Posterior cingulate gyrus (tissue), 11 donors: ENCODE data around the gene WNT6.

ENCODE experiments used
- DNase-seq, 10 donors: peaks; one replicate each; pipeline versions ENCODE4 v3.0.0 to v3.0.0-alpha.2; 2020 to 2021; ENCODE audit warnings: mixed read lengths in 3 of 10
- intact Hi-C: fragments of 100-400 bp; cut with DNase I; formaldehyde crosslinking; loops from one replicate; pipeline ENCODE4 v1.15.1; 2023

WNT6 gene

GRCh38 chr2:218872645-218873358, 13.2 kb downstream of the WNT6 start:
- no peak for DNase-seq
- intact Hi-C loops, result loop anchor here (10.0 kb wide), 1 partner anchor 282 kb away; no protein-coding TSS in a partner anchor

DNA sequence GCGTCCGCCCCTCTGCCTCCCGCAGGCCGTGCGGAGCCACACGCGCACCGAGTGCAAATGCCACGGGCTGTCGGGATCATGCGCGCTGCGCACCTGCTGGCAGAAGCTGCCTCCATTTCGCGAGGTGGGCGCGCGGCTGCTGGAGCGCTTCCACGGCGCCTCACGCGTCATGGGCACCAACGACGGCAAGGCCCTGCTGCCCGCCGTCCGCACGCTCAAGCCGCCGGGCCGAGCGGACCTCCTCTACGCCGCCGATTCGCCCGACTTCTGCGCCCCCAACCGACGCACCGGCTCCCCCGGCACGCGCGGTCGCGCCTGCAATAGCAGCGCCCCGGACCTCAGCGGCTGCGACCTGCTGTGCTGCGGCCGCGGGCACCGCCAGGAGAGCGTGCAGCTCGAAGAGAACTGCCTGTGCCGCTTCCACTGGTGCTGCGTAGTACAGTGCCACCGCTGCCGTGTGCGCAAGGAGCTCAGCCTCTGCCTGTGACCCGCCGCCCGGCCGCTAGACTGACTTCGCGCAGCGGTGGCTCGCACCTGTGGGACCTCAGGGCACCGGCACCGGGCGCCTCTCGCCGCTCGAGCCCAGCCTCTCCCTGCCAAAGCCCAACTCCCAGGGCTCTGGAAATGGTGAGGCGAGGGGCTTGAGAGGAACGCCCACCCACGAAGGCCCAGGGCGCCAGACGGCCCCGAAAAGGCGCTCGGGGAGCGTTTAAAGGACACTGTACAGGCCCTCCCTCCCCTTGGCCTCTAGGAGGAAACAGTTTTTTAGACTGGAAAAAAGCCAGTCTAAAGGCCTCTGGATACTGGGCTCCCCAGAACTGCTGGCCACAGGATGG, 14.0 kb downstream of the WNT6 start:
- DNase-seq, result no peak
- intact Hi-C loops, result loop anchor here (10.0 kb wide), 1 partner anchor 281 kb away; no protein-coding TSS in a partner anchor

DNA sequence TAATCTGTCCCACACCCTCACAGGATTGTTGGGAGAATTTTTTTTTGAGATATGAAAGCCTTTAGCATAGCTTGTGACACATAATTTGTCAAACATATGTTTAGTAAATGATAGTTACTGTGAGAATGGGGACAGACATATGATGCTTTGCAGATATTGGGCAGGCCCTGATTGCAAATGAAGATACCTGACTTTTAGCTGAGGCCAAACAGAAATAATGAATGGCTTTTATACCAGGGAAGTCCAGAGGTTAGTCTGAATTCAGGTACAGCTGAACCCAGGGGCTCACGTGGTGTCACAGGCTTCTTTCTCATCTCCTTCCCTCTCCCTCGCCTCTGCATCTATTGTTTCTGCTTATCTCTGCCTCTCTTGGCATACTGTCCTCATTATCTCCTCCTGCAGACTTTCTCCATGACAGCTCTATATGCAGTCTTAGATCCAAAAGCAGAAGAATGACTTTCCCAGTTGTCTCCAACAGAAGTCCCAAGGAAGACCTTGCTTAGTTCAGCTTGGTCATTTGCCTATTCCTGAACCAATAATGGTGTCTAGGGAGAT, 16.2 kb downstream of the WNT6 start:
- DNase-seq, result peak in 1 of 10 donors; percentile 5
- intact Hi-C loops, result loop anchor here (1.0 to 10.0 kb wide), 2 partner anchors 23 to 279 kb away; no protein-coding TSS in a partner anchor

- DNase-seq, result peak; percentile 46 to 95 (median 80)
- intact Hi-C loops, result loop anchor here (1.0 to 10.0 kb wide), 2 partner anchors 22 to 278 kb away; no protein-coding TSS in a partner anchor
Observed at GRCh38 chr2:218876562-218877219, 17.1 kb downstream of the WNT6 start.

- DNase-seq, result peak in 3 of 10 donors; percentile 5 to 54 (median 45)
- intact Hi-C loops, result loop anchor here (10.0 kb wide), 1 partner anchor 277 kb away; no protein-coding TSS in a partner anchor
Observed at GRCh38 chr2:218877331-218877730, 17.7 kb downstream of the WNT6 start.

GRCh38 chr2:218877891-218878290, 18.3 kb downstream of the WNT6 start:
- intact Hi-C loops, result loop anchor here (10.0 kb wide), 1 partner anchor 277 kb away; no protein-coding TSS in a partner anchor
- DNase-seq, result peak in 2 of 10 donors; percentile 42 to 54

GRCh38 chr2:218878486-218878885, 18.9 kb downstream of the WNT6 start:
- intact Hi-C loops, result loop anchor here (10.0 kb wide), 1 partner anchor 276 kb away; no protein-coding TSS in a partner anchor
- peak in 3 of 10 donors; percentile 2 to 34 (median 8) for DNase-seq

GRCh38 chr2:218878926-218879761, 19.5 kb downstream of the WNT6 start:
- intact Hi-C loops, result loop anchor here (10.0 kb wide), 1 partner anchor 276 kb away; no protein-coding TSS in a partner anchor
- peak in 3 of 10 donors; percentile 22 to 64 (median 52) for DNase-seq

- DNase-seq, result peak in 2 of 10 donors; percentile 51 to 56
- intact Hi-C loops, result loop anchor here (10.0 kb wide), 1 partner anchor 275 kb away; no protein-coding TSS in a partner anchor
Observed at GRCh38 chr2:218879776-218880101, 20.1 kb downstream of the WNT6 start.

DNA sequence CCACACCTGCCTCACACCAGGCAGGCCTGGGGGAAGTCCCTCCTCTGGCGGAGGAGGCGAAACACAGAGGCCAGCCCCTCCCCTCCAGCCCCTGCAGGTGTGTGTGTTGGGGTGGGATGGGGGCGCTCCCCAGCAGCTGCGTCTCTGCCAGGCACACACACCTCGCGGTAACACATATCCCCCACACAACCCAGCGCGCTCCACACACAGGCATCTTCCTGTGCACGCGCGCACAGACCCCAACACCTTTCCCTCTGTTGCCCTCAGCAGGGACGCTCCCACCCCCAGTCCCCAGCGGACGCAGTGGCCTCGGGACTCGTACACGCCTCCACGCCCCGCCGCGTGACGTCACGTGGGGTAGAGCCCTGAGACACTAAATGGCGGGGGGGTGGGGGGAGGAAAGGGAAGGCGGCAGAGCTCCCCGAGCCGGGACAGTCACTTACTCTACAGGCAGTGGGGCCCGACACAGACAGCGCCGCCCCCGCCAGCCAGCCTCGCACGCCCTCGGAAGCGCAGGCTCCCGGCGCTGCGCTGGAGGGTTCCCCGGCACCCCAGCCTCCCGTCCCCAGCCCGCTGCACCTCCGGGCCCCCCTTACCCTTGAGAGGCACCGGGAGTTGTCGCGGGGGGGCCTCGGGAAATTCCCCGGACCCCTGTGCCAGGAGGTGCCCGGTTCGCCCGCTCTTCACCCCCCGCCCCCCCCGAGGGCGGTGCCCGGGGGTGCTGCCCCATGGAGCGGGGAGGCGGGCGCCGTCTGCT, 20.7 kb downstream of the WNT6 start, which contains the start of gene WNT10A:
WNT10A (plus strand) TSS at position 751 of the 757 bp plus-strand sequence. CDS start 144 bp downstream, outside the sequence.
- intact Hi-C loops, result no loop called here
- peak in 2 of 10 donors; percentile 66 to 88 for DNase-seq

GRCh38 chr2:218880859-218881594, 21.4 kb downstream of the WNT6 start:
- peak in 2 of 10 donors; percentile 47 to 66 for DNase-seq
- intact Hi-C loops, result no loop called here

- intact Hi-C loops, result no loop called here
- peak in 2 of 10 donors; percentile 63 to 67 for DNase-seq
Observed at GRCh38 chr2:218881744-218882460, 22.3 kb downstream of the WNT6 start.

DNA sequence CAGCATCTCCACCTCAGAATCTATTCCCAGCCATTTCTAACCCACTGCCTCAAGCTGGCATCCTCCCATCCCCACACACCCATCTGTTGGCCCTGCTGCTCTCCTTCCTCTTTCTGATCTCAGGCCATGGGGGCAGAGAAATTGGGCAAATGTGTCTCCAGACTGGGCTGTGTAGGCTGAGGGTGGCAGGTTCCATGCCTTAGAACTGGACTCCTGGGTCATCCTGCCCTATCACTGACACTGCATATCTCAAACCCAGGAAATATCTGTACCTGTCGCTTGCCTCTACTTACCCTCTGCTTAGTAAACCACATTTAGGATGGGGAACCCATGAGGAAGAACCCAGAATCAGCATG, 22.8 kb downstream of the WNT6 start:
- intact Hi-C loops, result no loop called here
- DNase-seq, result no peak

- DNase-seq, result peak in 2 of 10 donors; percentile 39 to 57
- intact Hi-C loops, result no loop called here
Observed at GRCh38 chr2:218882866-218883366, 23.3 kb downstream of the WNT6 start.

- DNase-seq, result peak in 2 of 10 donors; percentile 76 to 80
- intact Hi-C loops, result no loop called here
Observed at GRCh38 chr2:218883491-218884490, 24.2 kb downstream of the WNT6 start.

DNA sequence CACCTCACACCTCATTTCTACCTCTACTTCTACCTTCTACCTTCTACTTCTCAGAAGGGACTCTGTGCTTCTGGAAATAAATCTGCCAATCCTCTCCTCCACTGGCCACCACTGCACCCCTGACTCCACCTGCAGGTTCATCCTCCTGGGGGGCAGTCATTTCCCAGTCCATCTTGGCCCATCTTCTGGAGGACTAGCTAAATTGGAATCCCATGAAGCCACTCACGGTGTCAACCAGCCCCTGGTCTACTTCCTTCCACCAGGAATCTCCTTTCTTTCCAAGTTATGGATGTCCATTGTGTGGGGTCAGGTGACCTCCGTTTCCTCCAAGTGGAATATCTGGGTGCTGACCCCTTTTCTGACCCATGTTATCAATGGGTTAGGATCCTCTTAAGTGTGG, 24.9 kb downstream of the WNT6 start:
- DNase-seq, result peak in 1 of 10 donors; percentile 49
- intact Hi-C loops, result no loop called here
